Left ventricle myocardium superior (tissue), 1 donor: ENCODE measurements around the gene NR1H4. TPM values are rescaled to one million over a fixed set of nuclear protein-coding genes. Genes with fewer than 3 reads are reported as not detected.
"Not testable (repeated sequence)": the region's sequence is repeated elsewhere in the genome, so short reads cannot be mapped to it uniquely, and the experiment has no call there.

Experiments used
- ATAC-seq: fragments of 200-7000 bp; cut with Tn5 transposase; one replicate; pipeline ENCODE4 v1.9.1; 2020; ENCODE audit warnings: mild to moderate bottlenecking, moderate library complexity
- DNase-seq: peaks from one replicate; pipeline ENCODE4 v3.0.0-alpha.2; 2020
- intact Hi-C: fragments of 100-400 bp; cut with micrococcal nuclease; formaldehyde crosslinking; loops from one replicate; pipeline ENCODE4 v1.11.0; 2022
- long read RNA-seq: library from polyadenylated mRNA; unstranded; transcript quantifications from one replicate; pipeline ENCODE4 v2.0.0, GENCODE V29; 2021
- total RNA-seq: library from RNA; stranded (reverse); fragmentation: NEBNext Ultra II Directional; extraction: Animal tissue kit (Norgen Biotek cat#: 25700); gene quantifications from one replicate; pipeline ENCODE4 v1.2.1, GENCODE V29; 2021
- donor health status: DM: no; HTN: yes; CAD: no; lungs with severe emphysema.

The NR1H4 gene
- not detected for total RNA-seq
- long read RNA-seq: 0 reads

DNA sequence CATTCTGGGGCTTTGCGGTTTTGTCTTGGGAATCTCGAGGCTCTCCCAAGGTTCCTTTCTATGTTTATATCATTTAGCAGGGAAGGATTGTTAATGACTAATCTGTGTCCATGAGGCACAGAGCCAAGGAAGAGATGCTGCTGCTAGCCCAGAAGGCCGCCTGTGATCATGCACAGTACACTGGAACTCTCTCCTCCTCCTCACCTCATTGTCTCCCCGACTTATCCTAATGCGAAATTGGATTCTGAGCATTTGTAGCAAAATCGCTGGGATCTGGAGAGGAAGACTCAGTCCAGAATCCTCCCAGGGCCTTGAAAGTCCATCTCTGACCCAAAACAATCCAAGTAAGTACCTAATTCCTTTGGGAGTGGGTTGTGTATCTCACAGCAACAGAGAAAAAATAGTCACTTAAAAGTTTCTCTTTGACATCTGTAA lies at the start of gene NR1H4:
TSS of gene NR1H4 (plus strand) at position 151 of the 435 bp plus-strand sequence. CDS start 19,458 bp downstream, outside the sequence.
- DNase-seq (no peak), ATAC-seq (no peak)
- intact Hi-C loops: no loop called here

DNA sequence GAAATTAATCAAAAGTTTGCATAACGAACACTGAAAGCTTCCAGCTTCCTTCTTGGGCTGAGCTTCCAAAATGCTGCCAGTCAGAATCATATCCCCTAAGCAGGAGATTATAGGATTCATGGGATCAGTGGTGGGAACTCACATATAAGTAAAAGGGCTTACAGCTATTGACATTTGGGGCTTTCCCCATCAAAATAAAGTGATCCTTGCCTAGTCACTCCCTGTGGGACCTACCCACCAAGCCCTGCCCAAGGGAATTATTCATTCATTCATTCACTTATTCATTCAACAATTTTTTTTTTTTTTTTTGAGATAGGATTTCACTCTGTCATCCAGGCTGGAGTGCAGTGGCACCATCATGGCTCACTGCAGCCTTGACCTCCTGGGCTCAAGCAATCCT lies 47.5 kb upstream of the NR1H4 start:
- DNase-seq (no peak), ATAC-seq (no peak)
- intact Hi-C loops: no loop called here

DNA sequence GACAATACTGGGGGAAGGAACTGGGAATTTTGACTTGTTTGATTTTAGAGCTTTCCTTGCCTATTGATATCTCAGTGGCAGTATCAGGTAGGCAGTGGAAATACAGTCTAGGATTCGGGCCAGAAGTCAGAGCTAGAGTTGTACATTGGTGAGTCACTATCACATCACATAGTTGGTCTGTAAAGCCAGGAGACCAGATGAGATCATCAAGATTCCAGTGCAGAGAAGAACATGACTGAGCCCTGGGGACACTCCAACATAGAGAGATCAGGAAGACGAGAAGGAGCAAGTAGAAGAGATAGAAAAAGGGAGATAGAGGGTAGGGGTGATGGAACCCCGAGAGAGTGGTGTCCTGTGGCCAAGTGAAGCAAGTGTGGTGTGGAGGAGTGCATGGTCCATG lies 46.6 kb upstream of the NR1H4 start:
- intact Hi-C loops: no loop called here
- ATAC-seq: no peak
- no peak for DNase-seq

DNA sequence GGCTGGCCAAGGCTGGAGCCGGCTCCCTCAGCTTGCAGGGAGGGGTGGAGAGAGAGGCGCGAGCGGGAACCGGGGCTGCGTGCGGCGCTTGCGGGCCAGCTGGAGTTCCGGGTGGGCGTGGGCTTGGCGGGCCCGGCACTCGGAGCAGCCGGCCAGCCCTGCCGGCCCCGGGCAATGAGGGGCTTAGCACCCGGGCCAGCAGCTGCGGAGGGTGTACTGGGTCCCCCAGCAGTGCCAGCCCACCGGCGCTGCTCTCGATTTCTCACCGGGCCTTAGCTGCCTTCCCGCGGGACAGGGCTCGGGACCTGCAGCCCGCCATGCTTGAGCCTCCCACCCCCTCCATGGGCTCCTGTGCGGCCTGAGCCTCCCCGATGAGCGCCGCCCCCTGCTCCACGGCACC lies 43.4 kb upstream of the NR1H4 start:
- DNase-seq, intact Hi-C loops, ATAC-seq: not testable (repeated sequence)

DNA sequence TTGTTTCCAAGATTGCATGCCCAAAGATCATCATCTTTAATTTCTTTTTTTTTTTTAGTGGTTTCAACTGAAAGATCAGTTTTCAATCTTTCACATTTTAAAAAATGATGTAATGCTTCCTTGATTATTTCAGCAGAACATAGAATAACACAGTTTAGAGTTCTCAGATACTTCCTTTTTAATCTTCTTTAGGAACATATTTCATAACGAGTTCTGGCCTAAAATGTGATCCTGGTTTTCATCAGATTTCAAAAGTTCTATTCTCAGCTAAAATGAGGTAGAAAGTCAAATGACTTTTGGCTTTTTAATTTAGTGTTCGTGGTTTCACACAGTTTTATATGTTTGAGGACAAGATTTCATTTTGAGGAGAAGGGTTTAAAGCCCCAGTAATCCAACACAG lies 40.0 kb upstream of the NR1H4 start:
- DNase-seq (no peak), ATAC-seq (no peak)
- intact Hi-C loops: no loop called here

DNA sequence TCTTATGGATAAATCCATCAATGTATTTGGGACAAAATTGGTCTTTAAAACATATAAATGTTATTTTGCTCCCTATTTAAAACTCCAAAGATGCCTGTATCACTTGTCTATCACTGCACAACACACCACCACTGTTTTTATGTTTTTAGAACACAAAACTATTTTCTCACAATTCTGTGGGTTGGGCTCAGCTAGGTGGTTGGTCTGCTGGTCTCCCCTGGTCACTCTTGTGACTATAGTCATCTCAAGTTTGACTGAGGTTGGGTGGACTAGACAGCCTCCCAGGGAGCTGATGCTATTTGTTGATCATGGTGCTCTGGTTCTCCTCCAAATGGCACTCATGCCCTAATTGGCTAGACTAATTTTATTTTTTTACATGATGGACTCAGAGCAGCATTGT lies 39.5 kb upstream of the NR1H4 start:
- ATAC-seq: no peak

DNA sequence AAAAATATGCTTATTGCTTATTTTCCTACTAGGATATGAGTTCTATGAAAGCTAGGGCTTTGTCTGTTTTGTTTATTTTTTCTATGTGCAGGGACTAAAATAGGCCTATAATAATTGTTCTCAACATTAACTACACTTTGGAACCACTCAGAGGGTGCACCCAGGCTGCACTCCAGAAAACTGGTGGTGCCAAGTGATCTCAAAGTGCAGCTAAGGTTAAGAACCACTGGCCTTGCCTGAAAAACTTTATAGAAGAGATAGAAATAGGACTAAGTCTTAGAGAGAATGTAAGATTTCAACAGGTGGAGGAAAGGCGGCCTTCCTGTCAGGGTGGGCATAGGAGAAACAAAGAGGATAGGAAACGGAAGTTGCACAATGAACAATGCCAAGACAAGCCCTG lies 37.7 kb upstream of the NR1H4 start:
- ATAC-seq (no peak), DNase-seq (no peak)
- intact Hi-C loops: no loop called here

More for the DNA sequence above, 39.5 kb upstream of the NR1H4 start:
- intact Hi-C loops: no loop called here
- no peak for DNase-seq

DNA sequence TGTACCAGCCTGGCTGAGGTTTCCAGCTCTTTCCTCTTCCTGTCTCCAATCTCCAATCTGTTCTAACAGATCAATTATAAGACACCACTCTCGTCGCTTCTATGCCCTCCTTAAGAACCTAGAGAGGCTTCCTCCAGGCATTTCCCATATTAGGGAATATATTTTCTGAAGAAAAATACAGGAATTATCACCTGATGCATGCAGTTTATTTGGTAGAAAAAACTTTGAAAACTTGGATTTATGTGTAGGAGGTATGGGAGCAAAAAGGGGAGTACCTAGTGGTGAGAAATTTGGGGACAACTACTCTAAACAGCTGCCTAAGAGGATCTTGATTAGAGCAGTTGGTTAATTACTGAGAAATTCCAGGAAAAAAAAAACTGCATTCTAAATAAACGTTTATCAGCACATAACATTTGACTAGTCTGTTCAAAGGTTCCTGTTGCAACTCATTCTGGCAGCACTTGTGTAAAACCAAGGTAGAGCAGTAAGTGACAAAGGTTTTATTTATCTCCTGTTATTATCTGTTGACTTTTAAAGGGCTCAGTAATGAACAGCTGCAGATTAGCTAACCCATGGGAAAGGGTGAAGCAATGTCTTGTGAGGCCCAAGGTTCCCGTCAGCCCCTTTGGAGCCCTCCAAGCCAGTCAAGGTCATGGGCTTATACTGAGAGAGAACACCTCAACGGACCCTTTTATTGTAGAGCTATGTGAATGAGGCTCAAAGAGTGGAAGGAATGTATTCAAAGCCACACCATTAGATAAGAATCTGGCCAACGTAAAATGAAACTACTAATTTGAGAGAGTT lies 36.4 kb upstream of the NR1H4 start:
- intact Hi-C loops: no loop called here
- no peak for DNase-seq
- no peak for ATAC-seq

DNA sequence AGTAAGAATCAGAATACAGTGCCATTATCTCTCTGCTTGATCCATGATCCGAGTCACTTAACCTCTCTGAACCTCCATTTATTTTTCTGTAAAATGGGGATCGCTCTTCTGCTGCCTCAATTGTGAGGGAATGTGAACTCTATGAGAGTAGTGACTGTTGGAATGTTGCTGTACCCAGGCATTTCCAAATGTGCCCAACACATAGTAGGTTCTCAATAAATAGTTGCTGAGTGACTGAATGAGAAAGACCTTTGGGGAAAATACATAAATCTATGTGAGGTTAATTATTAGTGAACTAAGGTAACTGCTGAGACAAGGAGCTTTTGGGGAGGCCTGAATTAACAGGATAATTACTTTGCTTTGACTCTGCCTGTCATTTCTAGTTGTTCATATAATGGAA lies 33.9 kb upstream of the NR1H4 start:
- ATAC-seq: no peak
- intact Hi-C loops: no loop called here
- DNase-seq: no peak

DNA sequence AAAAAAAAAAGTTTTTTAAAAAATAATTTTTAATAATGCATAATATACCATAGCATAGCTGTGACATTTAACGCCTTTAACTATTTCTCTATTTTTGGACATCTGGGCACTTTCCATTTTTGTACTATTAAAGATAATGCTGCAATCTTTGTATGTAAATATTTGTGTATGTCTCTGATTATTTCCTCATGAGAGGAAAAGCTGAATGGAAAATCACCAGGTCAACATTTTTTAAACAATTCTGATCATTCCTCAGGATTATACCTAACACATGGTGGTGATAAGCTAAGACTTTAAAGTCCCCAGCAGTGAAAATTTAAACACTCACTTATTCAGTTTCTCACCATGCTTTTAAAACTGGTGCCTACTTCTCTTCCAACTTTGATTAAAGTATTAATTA lies 31.3 kb upstream of the NR1H4 start:
- intact Hi-C loops: no loop called here
- DNase-seq (no peak), ATAC-seq (no peak)

DNA sequence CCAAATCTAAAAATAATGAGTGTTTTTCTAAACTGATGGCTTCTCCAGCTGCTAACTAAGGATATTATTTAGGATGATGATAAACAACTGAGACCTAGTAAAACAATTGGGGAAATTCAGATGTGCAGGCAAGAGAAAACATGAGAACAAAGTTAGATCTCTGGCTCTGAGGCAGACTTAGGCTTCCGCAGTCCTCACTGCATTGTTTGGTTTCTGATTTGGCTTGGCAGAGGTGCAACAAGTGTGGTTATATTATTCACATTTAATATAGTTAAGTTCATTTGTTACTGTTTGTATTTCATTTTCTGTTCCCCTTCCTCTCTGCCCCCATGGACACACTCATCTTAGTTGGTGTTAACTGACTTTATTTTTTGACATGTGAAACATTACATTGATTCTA lies 30.2 kb upstream of the NR1H4 start:
- ATAC-seq (no peak), DNase-seq (no peak)
- intact Hi-C loops: no loop called here

DNA sequence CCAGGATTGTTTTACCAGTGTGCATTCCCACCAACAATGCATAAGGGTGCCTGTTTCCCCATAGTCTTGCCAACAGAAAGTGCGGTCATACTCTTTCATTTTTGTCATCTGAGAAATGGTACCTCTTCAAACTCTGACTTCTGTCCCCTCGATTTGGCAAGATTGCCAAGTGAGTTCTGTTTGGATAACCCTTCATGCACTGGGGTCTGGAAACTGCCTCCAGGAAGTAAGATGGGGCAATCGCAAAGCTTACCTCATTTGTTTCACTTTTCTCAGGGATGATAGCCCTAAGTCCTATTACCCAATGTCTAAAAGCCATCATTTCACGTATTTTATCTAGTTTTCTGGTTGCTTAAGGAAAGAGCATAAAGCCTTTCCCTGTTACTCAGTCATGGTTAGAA lies 28.6 kb upstream of the NR1H4 start:
- no peak for ATAC-seq
- no peak for DNase-seq

DNA sequence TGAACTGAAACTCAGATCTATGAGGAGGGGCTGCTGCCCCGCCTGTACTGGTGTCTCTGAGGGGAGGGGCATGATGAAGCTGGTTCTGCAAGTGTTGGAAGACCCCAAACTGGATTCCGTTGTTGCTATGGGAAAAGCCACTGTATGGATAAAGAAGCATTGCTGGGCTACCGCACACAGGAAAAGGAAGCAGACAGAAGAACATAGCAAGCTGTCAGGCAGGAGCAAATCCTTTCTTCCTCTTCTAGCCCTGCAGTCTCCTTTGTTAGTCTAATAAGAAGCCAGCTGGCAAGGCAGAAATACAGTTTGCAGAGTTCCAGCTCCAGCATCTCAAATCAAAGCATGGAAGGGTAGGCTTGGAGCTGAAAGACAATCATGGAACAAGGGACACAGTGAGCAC lies 26.3 kb upstream of the NR1H4 start:
- no peak for ATAC-seq
- no peak for DNase-seq
- intact Hi-C loops: no loop called here

More for the DNA sequence above, 28.6 kb upstream of the NR1H4 start:
- intact Hi-C loops: no loop called here

DNA sequence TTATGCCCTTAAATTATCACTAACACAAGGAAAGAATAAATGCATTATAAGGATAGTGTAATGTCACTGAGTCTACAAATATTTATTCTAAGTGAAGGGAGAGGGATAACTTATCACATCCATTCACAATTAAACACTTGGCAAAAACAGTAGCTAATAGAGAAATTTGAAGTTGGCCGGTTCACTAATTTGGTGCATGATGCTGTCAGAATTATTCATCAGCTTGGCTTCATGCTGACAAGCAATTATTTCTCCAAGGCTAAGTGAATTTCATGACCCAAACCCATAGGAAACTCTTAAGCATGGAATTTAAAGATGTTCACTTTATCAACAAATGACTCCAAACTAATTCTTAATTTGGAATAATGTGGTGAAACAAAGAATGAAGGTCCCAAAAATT lies 25.0 kb upstream of the NR1H4 start:
- DNase-seq: no peak
- ATAC-seq: no peak
- intact Hi-C loops: no loop called here

DNA sequence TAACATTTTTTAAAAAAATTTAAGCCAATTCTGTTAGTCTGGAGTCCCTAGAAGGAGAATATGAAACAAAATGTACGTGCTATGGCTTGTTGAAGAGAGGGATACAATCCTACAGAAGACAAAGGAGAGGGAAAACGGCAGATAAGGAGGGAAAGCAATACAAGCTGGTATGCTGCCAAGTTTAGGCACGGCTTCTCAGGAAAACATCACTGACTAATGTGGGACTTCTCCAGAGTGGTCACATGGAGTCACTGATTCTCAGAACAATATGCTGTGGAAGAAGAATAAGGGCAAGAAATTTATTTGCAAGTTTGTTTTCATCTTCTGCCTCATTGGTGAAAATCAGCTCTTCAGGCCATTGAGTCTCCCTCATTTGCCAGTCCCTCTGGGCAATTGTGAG lies 22.9 kb upstream of the NR1H4 start:
- DNase-seq (no peak), ATAC-seq (no peak)
- intact Hi-C loops: no loop called here

DNA sequence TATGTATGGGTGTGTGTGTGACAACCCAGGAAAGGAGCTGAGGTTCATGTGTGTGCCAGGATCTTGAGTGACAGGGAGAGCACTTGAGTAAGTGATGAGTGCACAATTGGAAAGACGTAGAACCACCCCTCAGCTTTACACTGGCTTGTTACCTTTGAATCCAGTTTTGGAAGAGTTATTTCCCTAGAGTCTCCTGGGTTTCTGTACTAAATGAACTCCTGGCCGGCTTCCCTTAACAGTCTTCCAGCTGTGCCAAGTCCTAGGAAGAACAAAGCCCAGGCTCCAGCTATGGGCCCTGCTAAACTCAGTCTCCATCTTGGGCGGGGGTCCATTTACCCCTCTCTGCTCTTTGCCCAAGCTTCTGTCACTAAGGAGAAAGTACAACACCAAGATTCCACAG lies 19.7 kb upstream of the NR1H4 start:
- DNase-seq (no peak), ATAC-seq (no peak)
- intact Hi-C loops: no loop called here

DNA sequence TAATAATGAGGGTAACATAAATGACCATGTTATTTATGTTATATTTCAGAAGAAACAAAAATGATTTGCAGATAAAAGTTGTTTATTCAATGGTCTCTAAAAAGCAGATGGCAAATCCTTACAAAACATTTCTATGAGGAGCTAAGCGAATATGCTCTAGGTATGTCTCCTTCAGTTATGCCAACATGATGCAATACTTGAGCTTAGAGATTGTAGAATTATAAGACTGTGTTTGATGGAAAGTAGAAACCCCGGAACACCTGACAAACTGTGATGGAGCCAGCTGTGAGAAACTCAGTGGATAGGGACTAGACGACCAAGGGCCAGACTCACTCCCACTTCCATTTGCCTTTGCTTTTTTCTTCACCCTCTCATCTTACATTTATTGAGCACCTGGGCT lies 17.8 kb upstream of the NR1H4 start:
- DNase-seq (no peak), ATAC-seq (no peak)
- intact Hi-C loops: no loop called here

DNA sequence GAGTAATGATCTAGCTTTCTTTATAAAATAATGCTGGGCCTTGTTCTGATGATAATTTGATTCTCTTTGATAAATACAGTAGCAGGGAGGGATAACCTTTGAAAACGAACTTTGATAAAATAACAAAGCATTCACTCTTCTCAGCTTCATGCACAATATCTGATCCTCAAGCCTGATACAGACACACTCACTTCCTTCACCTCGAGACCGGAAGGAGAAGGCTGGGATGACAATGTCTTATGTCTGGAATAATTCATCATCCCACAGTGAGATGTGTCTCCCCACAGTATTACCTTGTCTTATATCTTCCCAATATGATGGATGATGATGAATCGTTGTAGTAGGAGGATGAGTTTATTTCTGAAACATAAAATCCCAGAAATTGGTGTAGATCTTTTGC lies 15.5 kb upstream of the NR1H4 start:
- intact Hi-C loops: no loop called here
- ATAC-seq: no peak

DNA sequence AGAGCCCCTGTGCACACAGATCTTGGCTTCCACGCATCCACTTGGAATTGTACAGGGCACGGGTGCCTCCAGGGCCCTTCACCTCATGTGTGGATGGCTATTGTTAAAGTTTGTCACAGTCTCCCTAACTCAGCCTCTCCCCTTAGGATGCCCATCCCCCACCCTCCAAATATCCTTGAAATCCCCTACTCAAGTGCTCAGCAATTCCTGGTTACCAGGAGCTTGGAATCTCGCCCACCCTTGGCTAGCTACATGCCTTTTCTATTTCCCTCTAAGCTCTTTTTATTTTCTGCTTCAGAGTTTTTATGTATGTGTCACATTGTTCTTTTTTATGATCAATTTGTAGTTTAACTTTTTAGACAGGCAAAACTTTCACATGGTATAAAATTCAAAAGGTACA lies 13.0 kb upstream of the NR1H4 start:
- DNase-seq (no peak), ATAC-seq (no peak)
- intact Hi-C loops: no loop called here

More for the DNA sequence above, 15.5 kb upstream of the NR1H4 start:
- no peak for DNase-seq

DNA sequence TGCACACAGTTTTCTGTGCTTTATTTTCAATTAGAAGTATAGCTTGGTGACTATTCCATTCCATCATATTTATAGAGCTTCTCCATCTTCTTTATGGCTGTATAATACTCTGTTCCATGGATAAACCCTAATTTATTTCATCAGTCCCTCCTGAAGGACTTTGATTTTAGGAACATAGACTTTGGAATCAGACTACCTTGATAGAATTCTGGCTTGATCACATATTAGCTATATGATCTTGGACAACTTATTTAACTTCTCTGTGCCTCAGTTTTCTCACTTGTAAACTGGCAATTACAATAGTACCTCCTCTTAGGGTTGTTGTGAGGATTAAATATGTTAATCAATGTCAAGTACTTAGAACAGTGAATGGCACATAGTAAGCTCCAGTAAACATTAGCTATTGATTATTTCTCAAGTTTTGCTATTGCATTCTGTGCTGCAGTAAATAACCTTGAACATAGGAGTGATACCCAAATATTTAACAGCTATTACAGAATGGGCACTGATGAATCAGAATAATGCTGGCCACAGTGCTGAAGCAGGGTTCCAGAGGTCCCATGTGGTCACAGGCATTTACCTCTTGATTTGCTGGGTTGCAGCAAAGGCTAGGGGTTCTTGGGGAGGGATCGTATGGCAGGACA lies 12.2 kb upstream of the NR1H4 start:
- ATAC-seq: no peak
- DNase-seq: no peak
- intact Hi-C loops: no loop called here

DNA sequence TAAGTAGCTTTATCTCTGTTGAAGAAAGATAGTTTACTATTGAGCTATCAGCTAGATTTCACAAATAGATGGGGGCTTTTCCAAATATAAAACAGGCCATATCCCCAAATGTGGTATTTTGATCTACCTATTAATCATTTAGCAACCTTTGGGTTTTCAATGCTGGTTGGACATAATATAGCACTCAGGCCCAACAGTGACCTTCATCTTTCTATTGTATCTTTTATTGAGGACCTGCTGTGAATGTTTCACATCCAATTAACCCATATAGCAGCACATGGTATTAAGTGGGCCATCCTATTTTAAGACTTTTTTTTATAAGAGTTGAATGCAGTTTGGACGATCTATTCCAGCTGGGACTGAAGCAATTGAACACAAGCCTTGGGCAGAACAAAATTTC lies 10.0 kb upstream of the NR1H4 start:
- ATAC-seq: no peak
- intact Hi-C loops: no loop called here
- DNase-seq: no peak
